GM20000 (cell line): ENCODE results near the gene PCYOX1L.

Experiments
- DNase-seq: peaks from one replicate; pipeline ENCODE4 v3.0.0; 2012; ENCODE audit warnings: low spot score
- CTCF ChIP-seq: IDR thresholded peaks from 2 replicates; pipeline ENCODE4 v1.5.1; 2012; ENCODE audit warnings: mild to moderate bottlenecking, control low read depth; ENCODE audit errors: extremely low read depth, missing control alignments

PCYOX1L gene

GRCh38 chr5:149381261-149381985, 23.6 kb downstream of the PCYOX1L start:
- no peak for TF ChIP-seq CTCF
- DNase-seq: no peak

- DNase-seq: peak; percentile 91
Observed at GRCh38 chr5:149381986-149382338, 24.1 kb downstream of the PCYOX1L start.

GRCh38 chr5:149382517-149383220, 24.8 kb downstream of the PCYOX1L start:
- DNase-seq: no peak
- TF ChIP-seq CTCF: no peak

More at GRCh38 chr5:149381986-149382338, 24.1 kb downstream of the PCYOX1L start:
- peak; percentile 86 for TF ChIP-seq CTCF

- DNase-seq: no peak
- no peak for TF ChIP-seq CTCF
Observed at GRCh38 chr5:149383399-149383798, 25.6 kb downstream of the PCYOX1L start.

- DNase-seq: no peak
- no peak for TF ChIP-seq CTCF
Observed at GRCh38 chr5:149386166-149386565, 28.3 kb downstream of the PCYOX1L start.

GRCh38 chr5:149387081-149387631, 29.3 kb downstream of the PCYOX1L start:
- TF ChIP-seq CTCF: no peak
- DNase-seq: no peak

GRCh38 chr5:149387982-149388381, 30.1 kb downstream of the PCYOX1L start:
- DNase-seq: no peak

More at GRCh38 chr5:149387982-149388381, 30.1 kb downstream of the PCYOX1L start:
- no peak for TF ChIP-seq CTCF
